Right atrium auricular region (tissue), 2 donors: ENCODE results near the gene MYO1C. TPM values are rescaled to one million over a fixed set of nuclear protein-coding genes. Genes with fewer than 3 reads are reported as not detected.

Source experiments
- DNase-seq: peaks from one replicate; pipeline ENCODE4 v3.0.0-alpha.2; 2019; ENCODE audit warnings: low spot score
- H3K27ac ChIP-seq, 2 donors: fragments of 200-600 bp; sonication (generic); 1 replicate in 1 of 2; 2 replicates in 1 of 2; pipeline ENCODE4 v1.5.1; 2016 to 2019
- H3K27me3 ChIP-seq, 2 donors: fragments of 200-600 bp; sonication (generic); one replicate each; pipeline versions ENCODE4 v1.5.1 to v1.6.0; 2017 to 2019
- H3K36me3 ChIP-seq: fragments of 200-600 bp; sonication (generic); one replicate; pipeline ENCODE4 v1.5.1; 2016
- H3K4me1 ChIP-seq, 2 donors: fragments of 200-600 bp; sonication (generic); one replicate each; pipeline versions ENCODE4 v1.5.1 to v1.6.0; 2017 to 2019
- H3K4me3 ChIP-seq, 2 donors: fragments of 200-600 bp; sonication (generic); 1 replicate in 1 of 2; 2 replicates in 1 of 2; pipeline ENCODE4 v1.5.1; 2017 to 2019; ENCODE audit warnings: mild to moderate bottlenecking in 1 of 2, moderate library complexity in 1 of 2
- H3K9me3 ChIP-seq, 2 donors: fragments of 200-600 bp; sonication (generic); one replicate each; pipeline ENCODE4 v1.5.1; 2019
- total RNA-seq, 2 donors: library from RNA; depleted of rRNA; stranded (reverse); fragments of >200 nt; gene quantifications; one replicate each; pipeline ENCODE4 v1.1.0, GENCODE V29; 2016
- TF ChIP-seq, protein P1 (sequence below), 2 donors: fragments of 200-600 bp; sonication (generic); IDR thresholded peaks; one replicate each; pipeline ENCODE4 v1.5.1; 2019; ENCODE audit warnings: antibody characterized with exemption in 2 of 2

MYO1C gene
- total RNA-seq, 2 donors from 2014 or later = 83.6 to 161 TPM

DNA sequence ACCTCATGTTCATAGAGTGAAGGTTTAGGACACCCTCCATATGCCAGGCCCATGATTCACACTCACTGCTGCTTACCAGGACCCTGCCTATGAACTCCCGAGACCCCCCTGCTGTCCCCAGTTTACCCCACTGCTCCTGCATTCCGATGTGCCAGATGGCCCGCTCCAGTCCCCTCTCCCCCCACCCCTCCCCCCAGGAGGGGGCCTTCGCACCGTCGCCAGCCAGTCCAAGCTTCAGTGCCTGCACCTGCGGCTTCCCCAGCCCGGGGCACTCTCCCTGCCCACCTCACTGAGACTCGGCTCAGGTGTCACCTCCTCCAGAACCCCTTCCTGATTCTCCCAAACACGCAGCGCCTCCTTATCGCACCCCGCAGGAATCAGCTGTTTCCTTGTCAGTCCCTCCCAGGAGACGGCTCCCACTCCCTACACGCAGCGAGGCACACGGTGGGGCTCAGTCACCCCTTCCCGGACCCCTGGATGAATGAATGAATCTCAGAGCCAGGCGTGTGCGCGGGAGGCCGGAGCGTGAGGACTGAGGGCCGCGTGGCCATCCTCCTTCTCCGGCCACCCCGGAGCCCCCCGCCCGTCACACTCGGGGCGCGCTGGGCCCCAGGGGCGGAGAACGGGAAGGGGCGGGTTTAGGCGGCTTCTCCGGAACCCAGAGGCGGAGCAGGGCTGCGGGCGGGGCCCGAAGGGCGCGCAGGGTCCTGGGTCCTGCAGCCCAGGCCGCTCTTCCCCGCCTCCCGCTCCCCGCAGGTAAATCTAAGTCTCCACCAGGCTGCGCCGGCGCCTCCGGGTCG lies 1.6 kb downstream of the MYO1C start:
- peaks cover 4% of the 10 kb centered on the region for H3K36me3 ChIP-seq
- peaks cover 0 to 88% of the 10 kb centered on the region in 2 donors for H3K4me1 ChIP-seq
- no peaks in the 10 kb centered on the region for H3K27me3 ChIP-seq
- peak; percentile 64 for DNase-seq
- H3K9me3 ChIP-seq = no peaks in the 10 kb centered on the region
- H3K4me3 ChIP-seq = peak overlapping the region; percentile 68 to 77
- TF ChIP-seq, protein P1, sequence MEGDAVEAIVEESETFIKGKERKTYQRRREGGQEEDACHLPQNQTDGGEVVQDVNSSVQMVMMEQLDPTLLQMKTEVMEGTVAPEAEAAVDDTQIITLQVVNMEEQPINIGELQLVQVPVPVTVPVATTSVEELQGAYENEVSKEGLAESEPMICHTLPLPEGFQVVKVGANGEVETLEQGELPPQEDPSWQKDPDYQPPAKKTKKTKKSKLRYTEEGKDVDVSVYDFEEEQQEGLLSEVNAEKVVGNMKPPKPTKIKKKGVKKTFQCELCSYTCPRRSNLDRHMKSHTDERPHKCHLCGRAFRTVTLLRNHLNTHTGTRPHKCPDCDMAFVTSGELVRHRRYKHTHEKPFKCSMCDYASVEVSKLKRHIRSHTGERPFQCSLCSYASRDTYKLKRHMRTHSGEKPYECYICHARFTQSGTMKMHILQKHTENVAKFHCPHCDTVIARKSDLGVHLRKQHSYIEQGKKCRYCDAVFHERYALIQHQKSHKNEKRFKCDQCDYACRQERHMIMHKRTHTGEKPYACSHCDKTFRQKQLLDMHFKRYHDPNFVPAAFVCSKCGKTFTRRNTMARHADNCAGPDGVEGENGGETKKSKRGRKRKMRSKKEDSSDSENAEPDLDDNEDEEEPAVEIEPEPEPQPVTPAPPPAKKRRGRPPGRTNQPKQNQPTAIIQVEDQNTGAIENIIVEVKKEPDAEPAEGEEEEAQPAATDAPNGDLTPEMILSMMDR (IDR thresholded peaks at IDR 0.05) = no peak
- peak overlapping the region; percentile 98 to 99 for H3K27ac ChIP-seq

DNA sequence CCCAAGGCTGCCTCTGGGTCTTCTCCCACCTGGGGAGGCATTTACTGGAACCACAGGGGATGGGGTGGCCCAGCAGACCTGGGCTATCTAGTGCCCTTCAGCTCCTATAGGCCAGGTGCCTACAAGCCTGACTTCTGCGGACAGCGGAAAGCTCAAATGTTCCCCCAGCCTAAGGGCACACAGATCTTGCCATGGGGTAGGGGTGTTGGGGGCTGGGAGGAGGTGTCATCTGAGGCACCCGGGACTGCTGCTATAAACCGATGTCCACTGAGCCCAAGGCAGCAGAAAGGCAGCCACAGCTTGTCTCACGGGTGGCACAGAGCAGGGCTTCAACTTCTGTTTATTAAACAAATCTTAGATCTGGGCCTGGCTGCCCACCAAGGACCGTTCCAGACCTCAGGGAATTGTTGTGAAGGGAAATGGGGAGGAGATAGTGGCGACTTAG lies 3.6 kb downstream of the MYO1C start:
- peaks cover 4% of the 10 kb centered on the region for H3K36me3 ChIP-seq
- no peaks in the 10 kb centered on the region for H3K27me3 ChIP-seq
- TF ChIP-seq, protein P1 (IDR thresholded peaks at IDR 0.05) = no peak
- no peaks in the 10 kb centered on the region for H3K9me3 ChIP-seq
- H3K4me3 ChIP-seq = peak overlapping the region; percentile 39 to 67
- peaks cover 0 to 84% of the 10 kb centered on the region in 2 donors for H3K4me1 ChIP-seq
- DNase-seq = no peak
- peak overlapping the region; percentile 98 to 99 for H3K27ac ChIP-seq

DNA sequence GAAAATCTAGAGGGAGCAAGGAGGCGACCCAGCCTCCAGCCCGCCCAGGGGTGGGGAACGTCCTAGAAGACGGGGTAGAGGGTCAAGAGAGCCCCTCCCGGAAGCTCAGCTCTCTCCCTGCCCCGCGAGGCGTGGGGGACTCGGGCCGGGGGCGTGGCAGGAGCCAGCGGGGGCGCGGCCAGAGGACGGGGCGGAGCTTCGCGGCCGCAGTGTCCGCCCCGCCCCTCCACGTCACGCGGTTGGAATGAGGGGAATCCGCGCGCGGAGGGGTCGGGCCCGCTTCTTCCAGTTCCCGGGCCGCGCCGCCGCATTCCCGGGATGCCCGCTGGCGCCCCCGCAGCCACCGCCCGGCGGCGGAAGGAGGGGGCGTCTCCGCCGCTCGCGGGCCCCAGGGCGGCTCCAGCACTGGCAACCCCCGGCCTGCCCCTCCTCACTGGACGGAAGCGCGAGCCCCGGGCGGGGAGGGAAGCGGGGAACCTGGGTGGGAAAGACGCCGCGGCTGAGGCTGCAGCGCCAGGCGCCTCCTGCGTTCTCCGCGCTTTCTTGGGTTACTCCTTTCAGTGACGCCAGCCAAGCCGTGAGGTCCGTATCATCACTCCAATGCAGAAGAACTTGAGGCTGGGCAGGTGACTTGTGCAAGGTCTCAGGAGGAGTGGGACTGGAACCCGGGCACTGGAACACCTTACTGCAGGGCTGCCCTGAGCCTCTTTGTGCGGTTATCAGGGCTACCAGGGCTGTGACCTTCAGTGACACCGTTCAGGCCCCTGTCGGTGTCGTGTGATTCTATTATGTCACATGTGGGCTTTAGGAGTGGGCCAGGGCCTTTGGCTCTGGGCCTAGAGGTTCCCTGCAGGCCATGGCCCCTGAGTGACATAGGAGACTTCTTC lies 4.3 kb downstream of the MYO1C start:
- H3K27ac ChIP-seq = peak overlapping the region; percentile 98 to 99
- H3K27me3 ChIP-seq = no peaks in the 10 kb centered on the region
- H3K36me3 ChIP-seq = peaks cover 11% of the 10 kb centered on the region
- H3K4me1 ChIP-seq = peaks cover 0 to 84% of the 10 kb centered on the region in 2 donors
- H3K9me3 ChIP-seq = no peaks in the 10 kb centered on the region
- TF ChIP-seq, protein P1 (IDR thresholded peaks at IDR 0.05) = peak in 1 of 2 donors; percentile 20
- H3K4me3 ChIP-seq = peak overlapping the region; percentile 39 to 67
- peak; percentile 89 for DNase-seq

DNA sequence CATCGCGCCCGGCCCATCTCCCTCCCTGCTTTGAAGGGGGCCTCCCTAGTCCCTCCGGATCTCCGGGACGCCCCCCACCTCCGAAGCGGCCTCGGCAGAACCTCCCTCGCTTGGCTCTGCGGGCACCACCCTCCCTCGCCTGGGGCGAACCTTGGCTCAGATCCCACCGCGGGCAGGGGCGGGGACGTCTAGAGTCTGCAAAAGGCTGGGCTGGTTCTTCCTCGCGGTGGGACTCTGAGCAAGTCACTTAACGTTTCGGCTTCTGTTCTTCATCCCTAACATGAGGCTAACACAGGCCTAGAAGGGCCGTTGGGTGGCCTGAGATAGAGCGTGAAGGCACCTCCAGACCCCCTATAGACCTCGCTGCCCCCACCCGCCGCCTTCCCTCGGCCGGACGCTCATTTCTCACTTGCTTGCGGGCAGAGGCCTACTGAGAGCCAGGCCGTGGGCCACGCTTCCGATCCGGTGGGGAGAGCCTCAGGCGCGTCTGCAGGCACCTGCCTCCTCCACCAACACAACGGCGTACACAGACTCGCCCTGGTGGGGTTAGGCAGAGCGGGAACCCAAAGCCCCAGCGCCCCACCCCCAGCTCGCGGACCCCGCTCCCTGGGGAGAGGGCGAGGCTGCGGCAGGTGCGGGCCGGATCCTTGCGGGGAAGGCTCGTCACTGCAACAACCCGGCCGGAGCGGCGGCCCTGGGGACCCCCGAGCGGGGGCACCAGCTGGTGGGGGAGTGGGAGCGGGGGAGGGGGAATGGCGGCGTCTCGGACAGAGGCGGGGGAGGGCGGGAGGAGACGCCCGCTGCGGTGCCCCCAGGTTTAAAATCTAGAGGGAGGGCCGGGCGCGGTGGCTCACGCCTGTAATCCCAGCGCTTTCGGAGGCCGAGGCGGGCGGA lies 5.4 kb downstream of the MYO1C start:
- H3K27ac ChIP-seq = peak overlapping the region; percentile 98 to 99
- TF ChIP-seq, protein P1 (IDR thresholded peaks at IDR 0.05) = no peak
- DNase-seq = peak; percentile 86
- peaks cover 0 to 82% of the 10 kb centered on the region in 2 donors for H3K4me1 ChIP-seq
- no peaks in the 10 kb centered on the region for H3K27me3 ChIP-seq
- peak overlapping the region; percentile 67 for H3K4me3 ChIP-seq
- H3K9me3 ChIP-seq = no peaks in the 10 kb centered on the region
- H3K36me3 ChIP-seq = peaks cover 22% of the 10 kb centered on the region
